HG03039 (cell line): ENCODE data around the gene ROR2.

Source experiments
- ATAC-seq: cut with Tn5 transposase; IDR thresholded peaks from one replicate; pipeline ENCODE4 v1.9.1; 2021; ENCODE audit warnings: mild to moderate bottlenecking, moderate library complexity; ENCODE audit not compliant: unreplicated experiment

The ROR2 gene

GRCh38 chr9:91948597-91949391 lies 1.2 kb downstream of the ROR2 start:
- no peak for ATAC-seq

GRCh38 chr9:91948101-91948596 lies 1.9 kb downstream of the ROR2 start:
- no peak for ATAC-seq

GRCh38 chr9:91946653-91947488 lies 3.2 kb downstream of the ROR2 start:
- ATAC-seq = no peak

GRCh38 chr9:91946196-91946595 lies 3.8 kb downstream of the ROR2 start:
- ATAC-seq = no peak

- no peak for ATAC-seq
These were observed 4.5 kb downstream of the ROR2 start for GRCh38 chr9:91945277-91946085.

GRCh38 chr9:91944711-91945110 lies 5.3 kb downstream of the ROR2 start:
- no peak for ATAC-seq

GRCh38 chr9:91943478-91944470 lies 6.3 kb downstream of the ROR2 start:
- no peak for ATAC-seq

GRCh38 chr9:91942201-91942600 lies 7.8 kb downstream of the ROR2 start:
- ATAC-seq = no peak

- no peak for ATAC-seq
These were observed 10.1 kb downstream of the ROR2 start for GRCh38 chr9:91939978-91940377.

GRCh38 chr9:91937727-91938126 lies 12.3 kb downstream of the ROR2 start:
- no peak for ATAC-seq

GRCh38 chr9:91937056-91937455 lies 13.0 kb downstream of the ROR2 start:
- no peak for ATAC-seq

GRCh38 chr9:91935805-91936514 lies 14.1 kb downstream of the ROR2 start:
- no peak for ATAC-seq

- no peak for ATAC-seq
These were observed 14.8 kb downstream of the ROR2 start for GRCh38 chr9:91935066-91935749.

- ATAC-seq = no peak
These were observed 15.4 kb downstream of the ROR2 start for GRCh38 chr9:91934654-91935053.

GRCh38 chr9:91933556-91934352 lies 16.3 kb downstream of the ROR2 start:
- no peak for ATAC-seq

- ATAC-seq = no peak
These were observed 19.6 kb downstream of the ROR2 start for GRCh38 chr9:91930475-91930874.

GRCh38 chr9:91929331-91929730 lies 20.7 kb downstream of the ROR2 start:
- ATAC-seq = no peak
